Measurements from ENCODE around the gene RGS7.

- TF ChIP-seq CTCF (IDR thresholded peaks at IDR 0.05; ENCODE audit: poor library complexity): no peak
- no peak for TF ChIP-seq EZH2 (IDR thresholded peaks at IDR 0.05; ENCODE audit: borderline replicate concordance)
These were observed 527.5 kb downstream of the RGS7 start for GRCh38 chr1:240829487-240829886.

Data from hepatocyte (in vitro differentiated cells).